C4-2B (cell line): Measurements from ENCODE around the gene PDZK1.

Experiments
- ZFX ChIP-seq: fragments of 450-650 bp; IDR thresholded peaks from 2 replicates; pipeline ENCODE4 v1.6.1; 2017
- TF ChIP-seq, protein P1 (sequence below): fragments of 450-650 bp; conservative IDR thresholded peaks from 2 replicates; pipeline ENCODE4 v1.5.1; 2017; ENCODE audit warnings: mild to moderate bottlenecking

DNA sequence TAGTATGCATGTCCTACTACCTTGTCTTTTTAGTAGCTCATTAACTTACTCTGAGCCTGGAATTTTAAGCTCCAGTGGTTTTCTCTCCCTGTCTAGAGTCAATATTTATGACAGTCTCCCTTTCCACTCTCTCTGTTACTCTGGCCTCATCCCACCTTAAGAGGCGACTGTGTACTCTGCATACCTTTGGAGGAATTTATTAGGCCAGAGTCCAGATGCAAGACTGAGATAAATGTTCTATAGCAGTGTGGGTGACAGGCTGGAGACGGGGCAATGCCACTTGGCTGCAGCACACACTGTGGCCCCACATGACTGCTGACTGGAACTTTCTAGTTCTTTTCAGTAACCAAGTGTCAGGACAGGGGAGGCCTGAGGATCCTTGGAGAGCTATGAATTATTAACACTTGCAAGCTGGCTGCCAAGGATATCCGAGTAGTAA lies 4.1 kb upstream of the PDZK1 start:
- TF ChIP-seq, protein P1, sequence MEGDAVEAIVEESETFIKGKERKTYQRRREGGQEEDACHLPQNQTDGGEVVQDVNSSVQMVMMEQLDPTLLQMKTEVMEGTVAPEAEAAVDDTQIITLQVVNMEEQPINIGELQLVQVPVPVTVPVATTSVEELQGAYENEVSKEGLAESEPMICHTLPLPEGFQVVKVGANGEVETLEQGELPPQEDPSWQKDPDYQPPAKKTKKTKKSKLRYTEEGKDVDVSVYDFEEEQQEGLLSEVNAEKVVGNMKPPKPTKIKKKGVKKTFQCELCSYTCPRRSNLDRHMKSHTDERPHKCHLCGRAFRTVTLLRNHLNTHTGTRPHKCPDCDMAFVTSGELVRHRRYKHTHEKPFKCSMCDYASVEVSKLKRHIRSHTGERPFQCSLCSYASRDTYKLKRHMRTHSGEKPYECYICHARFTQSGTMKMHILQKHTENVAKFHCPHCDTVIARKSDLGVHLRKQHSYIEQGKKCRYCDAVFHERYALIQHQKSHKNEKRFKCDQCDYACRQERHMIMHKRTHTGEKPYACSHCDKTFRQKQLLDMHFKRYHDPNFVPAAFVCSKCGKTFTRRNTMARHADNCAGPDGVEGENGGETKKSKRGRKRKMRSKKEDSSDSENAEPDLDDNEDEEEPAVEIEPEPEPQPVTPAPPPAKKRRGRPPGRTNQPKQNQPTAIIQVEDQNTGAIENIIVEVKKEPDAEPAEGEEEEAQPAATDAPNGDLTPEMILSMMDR = no peak
- no peak for TF ChIP-seq ZFX
